Ishikawa (cell line): ENCODE results near the gene AGK.

Source experiments
- CEBPB ChIP-seq: IDR thresholded peaks from 2 replicates; pipeline ENCODE4 v1.6.1; 2012
- CREB1 ChIP-seq: IDR thresholded peaks from 2 replicates; pipeline ENCODE4 v1.6.1; 2012; ENCODE audit warnings: low read depth
- EGR1 ChIP-seq: IDR thresholded peaks from 2 replicates; pipeline ENCODE4 v1.6.1; 2012
- EP300 ChIP-seq: IDR thresholded peaks from 2 replicates; pipeline ENCODE4 v1.6.1; 2012; ENCODE audit warnings: borderline replicate concordance
- FOXM1 ChIP-seq: IDR thresholded peaks from 2 replicates; pipeline ENCODE4 v1.6.1; 2012; ENCODE audit warnings: low read depth, borderline replicate concordance
- MAX ChIP-seq: IDR thresholded peaks from 2 replicates; pipeline ENCODE4 v1.6.1; 2012
- NFIC ChIP-seq: IDR thresholded peaks from 2 replicates; pipeline ENCODE4 v1.6.1; 2012
- RAD21 ChIP-seq: IDR thresholded peaks from 2 replicates; pipeline ENCODE4 v1.6.1; 2012; ENCODE audit warnings: low read depth
- REST ChIP-seq: IDR thresholded peaks from 2 replicates; pipeline ENCODE4 v1.6.1; 2012; ENCODE audit warnings: low read depth, mild to moderate bottlenecking
- TAF1 ChIP-seq: IDR thresholded peaks from 2 replicates; pipeline ENCODE4 v1.6.1; 2012; ENCODE audit warnings: low read depth, mild to moderate bottlenecking
- TCF12 ChIP-seq: IDR thresholded peaks from 2 replicates; pipeline ENCODE4 v1.6.1; 2012; ENCODE audit warnings: low read depth
- TEAD4 ChIP-seq: IDR thresholded peaks from 2 replicates; pipeline ENCODE4 v1.6.1; 2012
- USF1 ChIP-seq: IDR thresholded peaks from 2 replicates; pipeline ENCODE4 v1.6.1; 2012
- YY1 ChIP-seq: IDR thresholded peaks from 2 replicates; pipeline ENCODE4 v1.6.1; 2012; ENCODE audit warnings: low read depth
- ZBTB7A ChIP-seq: IDR thresholded peaks from 2 replicates; pipeline ENCODE4 v1.6.1; 2012; ENCODE audit warnings: low read depth

The AGK gene

GRCh38 chr7:141559961-141560360 lies 8.8 kb downstream of the AGK start:
- TF ChIP-seq EGR1 (no peak), USF1 (no peak), FOXM1 (no peak), ZBTB7A (no peak), CREB1 (no peak), TAF1 (no peak), NFIC (no peak), YY1 (no peak), RAD21 (no peak), CEBPB (no peak), TCF12 (no peak), TEAD4 (no peak), REST (no peak)

- TF ChIP-seq EGR1 = no peak
- TF ChIP-seq TAF1 = no peak
- TF ChIP-seq EP300 = no peak
- no peak for TF ChIP-seq USF1
- no peak for TF ChIP-seq CREB1
- TF ChIP-seq TEAD4 = no peak
- no peak for TF ChIP-seq YY1
- TF ChIP-seq FOXM1 = no peak
- TF ChIP-seq REST = no peak
- TF ChIP-seq MAX = no peak
Measured at GRCh38 chr7:141562036-141562435, 10.8 kb downstream of the AGK start.

- TF ChIP-seq CREB1 = no peak
- TF ChIP-seq REST = no peak
- TF ChIP-seq TAF1 = no peak
Measured at GRCh38 chr7:141562543-141562942, 11.3 kb downstream of the AGK start.

- TF ChIP-seq TAF1 = no peak
- TF ChIP-seq EP300 = no peak
- no peak for TF ChIP-seq REST
- no peak for TF ChIP-seq CREB1
- no peak for TF ChIP-seq EGR1
- no peak for TF ChIP-seq TCF12
- TF ChIP-seq CEBPB = no peak
- no peak for TF ChIP-seq YY1
Measured at GRCh38 chr7:141562972-141563371, 11.8 kb downstream of the AGK start.
